Measurements from ENCODE around the gene FMNL2.

Gene FMNL2

DNA sequence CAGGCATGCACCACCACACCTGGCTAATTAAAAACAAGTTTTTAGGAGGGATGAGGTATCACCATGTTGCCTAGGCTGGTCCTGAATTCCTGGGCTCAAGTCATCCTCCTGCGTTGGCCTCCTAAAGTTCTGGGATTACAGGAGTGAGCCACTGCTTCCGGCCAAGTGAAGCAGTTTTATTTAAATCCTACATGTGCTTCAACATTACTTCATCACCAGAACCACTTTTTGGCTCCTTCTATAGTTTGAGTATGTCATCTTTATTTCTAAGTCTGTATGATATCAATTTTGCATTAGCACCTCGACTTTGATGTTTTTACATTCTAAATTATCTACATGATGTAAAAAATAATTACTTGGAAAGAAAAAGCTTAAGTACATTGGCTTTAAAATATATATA is 144.3 kb downstream of the FMNL2 start:
- H3K27ac ChIP-seq, result no peak overlapping the region
- TF ChIP-seq, protein P1, sequence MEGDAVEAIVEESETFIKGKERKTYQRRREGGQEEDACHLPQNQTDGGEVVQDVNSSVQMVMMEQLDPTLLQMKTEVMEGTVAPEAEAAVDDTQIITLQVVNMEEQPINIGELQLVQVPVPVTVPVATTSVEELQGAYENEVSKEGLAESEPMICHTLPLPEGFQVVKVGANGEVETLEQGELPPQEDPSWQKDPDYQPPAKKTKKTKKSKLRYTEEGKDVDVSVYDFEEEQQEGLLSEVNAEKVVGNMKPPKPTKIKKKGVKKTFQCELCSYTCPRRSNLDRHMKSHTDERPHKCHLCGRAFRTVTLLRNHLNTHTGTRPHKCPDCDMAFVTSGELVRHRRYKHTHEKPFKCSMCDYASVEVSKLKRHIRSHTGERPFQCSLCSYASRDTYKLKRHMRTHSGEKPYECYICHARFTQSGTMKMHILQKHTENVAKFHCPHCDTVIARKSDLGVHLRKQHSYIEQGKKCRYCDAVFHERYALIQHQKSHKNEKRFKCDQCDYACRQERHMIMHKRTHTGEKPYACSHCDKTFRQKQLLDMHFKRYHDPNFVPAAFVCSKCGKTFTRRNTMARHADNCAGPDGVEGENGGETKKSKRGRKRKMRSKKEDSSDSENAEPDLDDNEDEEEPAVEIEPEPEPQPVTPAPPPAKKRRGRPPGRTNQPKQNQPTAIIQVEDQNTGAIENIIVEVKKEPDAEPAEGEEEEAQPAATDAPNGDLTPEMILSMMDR (IDR thresholded peaks at IDR 0.05), result no peak
- no peak for TF ChIP-seq ZFX (IDR thresholded peaks at IDR 0.05; ENCODE audit: borderline replicate concordance)

DNA sequence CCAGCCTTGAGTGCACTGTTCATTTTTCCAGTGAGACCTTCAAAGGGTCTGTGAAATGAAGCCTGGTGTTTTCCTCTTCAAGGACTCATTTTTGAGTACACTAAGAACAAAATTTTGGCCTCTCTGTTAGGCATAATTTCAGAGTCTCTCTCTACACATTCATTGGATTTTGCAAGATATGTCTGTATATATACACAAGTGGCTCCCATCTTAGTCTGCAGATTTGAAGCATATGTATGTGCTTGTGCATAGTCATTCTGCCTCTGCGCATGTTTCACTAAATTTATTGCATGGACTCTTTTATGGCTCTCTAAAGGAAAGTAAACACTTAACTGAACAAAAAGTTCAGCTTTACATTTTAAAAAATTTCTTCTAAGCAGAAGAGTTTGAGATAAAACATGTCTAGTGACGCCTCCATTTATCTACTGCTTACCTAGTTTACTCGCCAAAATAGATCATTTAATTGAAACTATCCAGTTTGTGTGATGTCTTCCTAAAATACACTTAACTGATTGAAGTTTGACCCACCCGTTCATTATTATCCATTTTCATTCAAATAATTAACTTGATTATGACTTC is 145.9 kb downstream of the FMNL2 start:
- no peak overlapping the region for H3K27ac ChIP-seq
- TF ChIP-seq, protein P1 (IDR thresholded peaks at IDR 0.05), result no peak
- no peak for TF ChIP-seq ZFX (IDR thresholded peaks at IDR 0.05; ENCODE audit: borderline replicate concordance)

DNA sequence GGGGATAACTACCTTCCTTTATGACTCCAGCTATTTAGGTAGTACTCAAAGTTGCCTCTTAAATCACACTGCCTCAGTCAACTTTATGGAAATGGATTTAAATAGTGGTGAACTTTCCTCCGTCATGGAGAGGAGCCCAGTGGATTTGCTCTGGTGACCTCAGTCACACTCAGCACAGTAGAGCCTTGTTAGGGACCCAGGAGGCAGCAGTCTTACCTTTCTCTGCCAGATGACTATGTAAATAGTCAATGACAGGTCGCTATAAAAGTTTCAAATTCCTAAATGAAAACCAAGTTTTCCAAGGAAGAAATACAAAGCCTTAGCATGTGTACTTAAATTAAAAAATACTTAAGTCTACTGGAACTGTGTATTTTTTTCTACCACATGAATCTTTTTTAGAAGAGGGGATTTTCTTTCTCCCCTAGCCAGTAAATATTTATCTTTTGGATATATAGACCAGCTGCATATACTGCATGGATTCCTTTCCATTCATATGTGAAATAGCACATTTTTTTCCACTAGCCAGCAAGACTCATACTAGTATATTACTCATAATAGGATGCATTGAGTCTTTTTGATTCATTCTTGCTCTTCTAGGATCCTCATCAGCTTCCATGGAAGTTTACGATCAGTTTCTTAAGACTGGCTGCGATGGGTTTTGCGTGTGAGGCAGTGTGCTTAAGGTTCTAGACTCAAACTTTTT is 147.1 kb downstream of the FMNL2 start:
- H3K27ac ChIP-seq, result no peak overlapping the region
- no peak for TF ChIP-seq ZFX (IDR thresholded peaks at IDR 0.05; ENCODE audit: borderline replicate concordance)
- TF ChIP-seq, protein P1 (IDR thresholded peaks at IDR 0.05), result no peak

DNA sequence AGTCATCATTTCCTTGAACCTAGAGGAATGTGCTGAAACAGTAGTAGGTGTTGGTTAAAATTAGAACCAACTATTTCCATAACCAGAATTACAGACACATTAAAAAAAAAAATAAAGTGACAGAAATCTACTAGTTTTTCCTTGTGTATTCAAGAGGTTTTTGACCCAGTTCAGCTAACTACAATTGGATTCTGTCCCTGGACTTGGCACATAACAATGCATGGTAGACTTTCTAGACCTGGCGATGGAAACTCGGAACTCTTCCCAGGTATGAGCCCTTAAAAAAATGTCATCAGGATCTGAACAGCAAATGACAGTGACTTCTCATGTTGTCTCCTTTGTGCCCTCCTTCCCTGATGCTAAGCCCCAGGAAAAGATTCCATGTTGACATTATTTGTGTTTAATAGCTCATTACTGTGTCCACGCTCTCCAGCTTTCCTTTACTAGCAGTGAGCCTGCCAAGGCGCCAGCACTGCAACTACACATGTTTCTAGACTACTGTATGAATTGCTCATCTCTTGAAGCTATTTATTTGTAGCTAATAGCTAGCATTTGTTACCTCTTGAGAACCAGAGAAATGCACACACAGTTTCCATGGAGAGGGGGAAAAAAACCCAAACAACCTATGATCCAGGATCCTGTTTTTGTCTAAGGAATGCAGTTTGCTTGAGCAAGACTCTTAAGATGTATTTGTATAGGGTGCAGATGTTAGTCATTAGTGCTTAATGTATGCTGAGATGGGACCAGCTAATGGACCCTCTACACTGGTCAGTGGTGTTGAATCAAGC is 148.5 kb downstream of the FMNL2 start:
- TF ChIP-seq, protein P1 (IDR thresholded peaks at IDR 0.05), result no peak
- TF ChIP-seq ZFX (IDR thresholded peaks at IDR 0.05; ENCODE audit: borderline replicate concordance), result no peak
- H3K27ac ChIP-seq, result no peak overlapping the region

DNA sequence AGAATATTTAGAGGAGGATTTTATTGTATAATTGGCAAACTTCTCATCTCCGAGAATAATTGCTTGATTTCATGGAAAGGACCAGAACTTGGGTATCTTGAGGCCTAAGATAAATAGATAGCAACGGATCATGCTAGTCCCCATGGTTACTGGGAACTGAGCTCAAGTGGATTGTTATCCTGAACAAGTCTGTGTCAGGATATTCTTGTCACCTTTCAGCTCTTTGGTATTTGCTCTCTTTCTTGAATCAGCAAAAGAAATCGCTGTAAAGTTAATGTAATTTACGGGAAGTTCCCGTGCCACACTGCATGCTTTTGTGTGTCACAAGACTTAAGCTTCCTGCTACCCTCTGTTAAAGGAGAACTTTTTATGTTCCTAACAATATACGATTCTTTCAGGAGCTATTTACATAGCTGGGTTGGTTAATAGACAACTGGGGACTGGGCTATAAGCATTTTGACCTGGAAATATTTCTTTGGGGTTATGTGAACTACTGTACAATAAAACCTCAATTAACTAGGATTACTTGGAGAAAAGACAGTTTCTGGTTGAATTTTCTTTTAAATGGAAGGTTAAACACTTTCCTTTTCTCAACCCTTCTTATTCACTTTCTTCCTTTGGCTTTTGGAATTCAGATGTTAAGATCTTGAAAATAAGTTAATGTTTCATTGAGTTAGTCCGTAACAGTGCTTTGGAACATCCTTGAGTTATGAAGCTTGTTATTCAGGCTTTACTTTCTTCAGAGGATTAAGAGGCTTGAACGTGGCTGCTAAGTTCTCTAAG is 151.2 kb downstream of the FMNL2 start:
- no peak overlapping the region for H3K27ac ChIP-seq
- TF ChIP-seq, protein P1 (IDR thresholded peaks at IDR 0.05), result no peak
- TF ChIP-seq ZFX (IDR thresholded peaks at IDR 0.05; ENCODE audit: borderline replicate concordance), result no peak

DNA sequence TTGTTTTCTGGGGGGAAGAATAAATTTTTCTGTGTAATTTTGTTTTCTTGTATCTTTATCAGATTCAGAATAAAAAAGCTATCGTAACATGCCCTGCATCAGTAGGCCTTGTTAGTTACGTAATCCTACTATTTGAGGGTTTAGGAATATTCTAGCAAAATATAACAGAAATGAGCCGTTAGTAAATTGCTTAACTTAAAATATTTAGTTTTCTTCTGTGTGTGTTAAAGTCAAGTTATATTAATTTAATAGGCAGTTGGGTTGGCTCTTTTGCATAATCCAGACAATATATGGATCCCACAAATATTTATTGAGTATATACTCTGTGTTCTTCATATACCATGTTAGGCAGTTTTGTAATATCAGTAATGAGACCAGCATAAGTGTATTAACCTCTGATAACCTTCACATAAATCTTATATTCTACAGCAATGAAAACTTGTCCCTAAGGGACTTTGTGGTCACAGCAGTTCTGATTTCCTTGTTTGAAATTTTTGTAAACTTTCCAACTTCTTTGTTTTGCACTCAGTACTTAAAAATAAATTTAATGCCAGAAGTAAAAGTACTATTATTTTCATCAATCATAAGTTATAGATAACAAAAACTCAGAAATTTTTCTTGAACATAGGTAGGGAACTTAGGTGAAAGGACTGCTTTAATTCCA is 151.9 kb downstream of the FMNL2 start:
- H3K27ac ChIP-seq, result no peak overlapping the region
- TF ChIP-seq, protein P1 (IDR thresholded peaks at IDR 0.05), result no peak
- TF ChIP-seq ZFX (IDR thresholded peaks at IDR 0.05; ENCODE audit: borderline replicate concordance), result no peak
